ENCODE measurements around the gene LAMA5. TPM values are rescaled to one million over a fixed set of nuclear protein-coding genes. Genes with fewer than 3 reads are reported as not detected.

The LAMA5 gene
- total and polyA plus RNA-seq, 2 experiments from 2014 or later = 201 to 298 TPM

DNA sequence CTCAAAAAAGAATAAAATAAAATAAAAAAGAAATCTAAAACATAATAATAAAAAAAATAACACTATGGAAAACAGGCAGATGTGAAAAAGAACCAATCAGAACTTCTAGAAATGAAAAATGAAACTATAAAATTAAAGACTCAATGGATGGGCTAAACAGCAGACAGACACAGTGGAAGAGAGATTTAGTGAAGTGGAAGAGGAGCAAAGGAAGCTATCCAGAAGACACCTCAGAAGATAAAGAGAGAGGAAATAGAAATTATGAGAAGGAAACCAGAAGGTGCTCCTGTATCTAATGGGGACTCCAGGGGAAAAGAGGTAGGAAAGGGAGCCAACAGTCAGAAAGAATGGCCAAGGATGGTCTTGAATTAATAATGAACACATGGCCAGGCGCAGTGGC lies 18.5 kb downstream of the LAMA5 start:
- H3K4me1 ChIP-seq (ENCODE audit: insufficient read depth) = no peaks in the 10 kb centered on the region
- no peak overlapping the region for H3K27ac ChIP-seq (ENCODE audit: low read depth)
- peaks cover 67% of the 10 kb centered on the region for H3K36me3 Mint-ChIP-seq (ENCODE audit: low read depth)
- no peaks in the 10 kb centered on the region; the same call in 1 of the 2 replicates for H4K20me1 ChIP-seq (replicated peaks; ENCODE audit: insufficient read depth)
- H3K36me3 ChIP-seq (ENCODE audit: insufficient read depth) = peaks cover 22% of the 10 kb centered on the region
- no peak for TF ChIP-seq POLR2AphosphoS5 (IDR thresholded peaks at IDR 0.05; ENCODE audit: low read depth)
- no peaks in the 10 kb centered on the region for H3K27me3 ChIP-seq (ENCODE audit: insufficient read depth)
- no peak overlapping the region for H3K4me3 Mint-ChIP-seq
- no peak overlapping the region for H3K4me2 ChIP-seq
- peaks cover 15% of the 10 kb centered on the region for H3K27me3 Mint-ChIP-seq (ENCODE audit: insufficient read depth, low read depth, poor library complexity)
- peaks cover 5% of the 10 kb centered on the region; the same call in 1 of the 2 replicates for H3K79me2 ChIP-seq (replicated peaks; ENCODE audit: insufficient read depth)
- no peak for ATAC-seq
- no peak overlapping the region for H3K4me3 ChIP-seq
- peaks cover 5% of the 10 kb centered on the region; the same call in 2 of the 3 replicates for H3K4me1 Mint-ChIP-seq
- DNase-seq (ENCODE audit: low spot score) = no peak
- no peak overlapping the region for H2AFZ ChIP-seq
- H3F3A ChIP-seq (replicated peaks; ENCODE audit: low read depth) = peaks cover 24% of the 10 kb centered on the region
- H3K9me3 Mint-ChIP-seq = peaks cover 24% of the 10 kb centered on the region
- H3K9me2 ChIP-seq (ENCODE audit: insufficient read depth) = no peaks in the 10 kb centered on the region
- no peak overlapping the region for H3K27ac Mint-ChIP-seq

DNA sequence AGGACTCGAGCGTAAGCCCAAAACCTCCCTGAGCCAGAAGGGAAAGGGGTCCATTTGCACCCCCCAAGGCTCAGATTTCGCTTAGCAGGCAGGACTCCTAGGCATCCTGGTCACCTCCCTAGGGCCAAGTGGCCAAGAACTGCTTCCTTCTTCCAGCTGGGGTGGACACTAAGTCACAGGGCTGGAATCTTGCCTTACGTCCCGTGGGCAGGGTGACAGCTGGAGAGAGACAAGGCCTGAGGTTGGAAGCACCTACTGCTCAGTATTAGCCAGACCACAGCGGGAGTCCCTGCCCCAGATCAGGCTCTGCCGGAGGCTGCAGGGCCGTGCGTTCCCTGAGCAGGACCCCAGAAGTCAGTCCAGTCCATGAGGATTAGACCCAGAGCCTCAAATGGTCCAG lies 19.7 kb downstream of the LAMA5 start:
- Histone ChIP-seq H3K36me3 (ENCODE audit: insufficient read depth) (peaks cover 31% of the 10 kb centered on the region), H3K79me2 (replicated peaks; ENCODE audit: insufficient read depth) (peaks cover 5% of the 10 kb centered on the region; the same call in 1 of the 2 replicates), H3K9me2 (ENCODE audit: insufficient read depth) (no peaks in the 10 kb centered on the region), H3K27me3 (ENCODE audit: insufficient read depth) (no peaks in the 10 kb centered on the region), H3K27ac (ENCODE audit: low read depth) (no peak overlapping the region), H3K4me3 (no peak overlapping the region), H3K4me1 (ENCODE audit: insufficient read depth) (no peaks in the 10 kb centered on the region), H4K20me1 (replicated peaks; ENCODE audit: insufficient read depth) (no peaks in the 10 kb centered on the region; the same call in 1 of the 2 replicates), H2AFZ (no peak overlapping the region), H3F3A (replicated peaks; ENCODE audit: low read depth) (peaks cover 30% of the 10 kb centered on the region), H3K4me2 (no peak overlapping the region)
- H3K9me3 Mint-ChIP-seq = peaks cover 24% of the 10 kb centered on the region
- H3K4me3 Mint-ChIP-seq = no peak overlapping the region
- TF ChIP-seq, protein P1, sequence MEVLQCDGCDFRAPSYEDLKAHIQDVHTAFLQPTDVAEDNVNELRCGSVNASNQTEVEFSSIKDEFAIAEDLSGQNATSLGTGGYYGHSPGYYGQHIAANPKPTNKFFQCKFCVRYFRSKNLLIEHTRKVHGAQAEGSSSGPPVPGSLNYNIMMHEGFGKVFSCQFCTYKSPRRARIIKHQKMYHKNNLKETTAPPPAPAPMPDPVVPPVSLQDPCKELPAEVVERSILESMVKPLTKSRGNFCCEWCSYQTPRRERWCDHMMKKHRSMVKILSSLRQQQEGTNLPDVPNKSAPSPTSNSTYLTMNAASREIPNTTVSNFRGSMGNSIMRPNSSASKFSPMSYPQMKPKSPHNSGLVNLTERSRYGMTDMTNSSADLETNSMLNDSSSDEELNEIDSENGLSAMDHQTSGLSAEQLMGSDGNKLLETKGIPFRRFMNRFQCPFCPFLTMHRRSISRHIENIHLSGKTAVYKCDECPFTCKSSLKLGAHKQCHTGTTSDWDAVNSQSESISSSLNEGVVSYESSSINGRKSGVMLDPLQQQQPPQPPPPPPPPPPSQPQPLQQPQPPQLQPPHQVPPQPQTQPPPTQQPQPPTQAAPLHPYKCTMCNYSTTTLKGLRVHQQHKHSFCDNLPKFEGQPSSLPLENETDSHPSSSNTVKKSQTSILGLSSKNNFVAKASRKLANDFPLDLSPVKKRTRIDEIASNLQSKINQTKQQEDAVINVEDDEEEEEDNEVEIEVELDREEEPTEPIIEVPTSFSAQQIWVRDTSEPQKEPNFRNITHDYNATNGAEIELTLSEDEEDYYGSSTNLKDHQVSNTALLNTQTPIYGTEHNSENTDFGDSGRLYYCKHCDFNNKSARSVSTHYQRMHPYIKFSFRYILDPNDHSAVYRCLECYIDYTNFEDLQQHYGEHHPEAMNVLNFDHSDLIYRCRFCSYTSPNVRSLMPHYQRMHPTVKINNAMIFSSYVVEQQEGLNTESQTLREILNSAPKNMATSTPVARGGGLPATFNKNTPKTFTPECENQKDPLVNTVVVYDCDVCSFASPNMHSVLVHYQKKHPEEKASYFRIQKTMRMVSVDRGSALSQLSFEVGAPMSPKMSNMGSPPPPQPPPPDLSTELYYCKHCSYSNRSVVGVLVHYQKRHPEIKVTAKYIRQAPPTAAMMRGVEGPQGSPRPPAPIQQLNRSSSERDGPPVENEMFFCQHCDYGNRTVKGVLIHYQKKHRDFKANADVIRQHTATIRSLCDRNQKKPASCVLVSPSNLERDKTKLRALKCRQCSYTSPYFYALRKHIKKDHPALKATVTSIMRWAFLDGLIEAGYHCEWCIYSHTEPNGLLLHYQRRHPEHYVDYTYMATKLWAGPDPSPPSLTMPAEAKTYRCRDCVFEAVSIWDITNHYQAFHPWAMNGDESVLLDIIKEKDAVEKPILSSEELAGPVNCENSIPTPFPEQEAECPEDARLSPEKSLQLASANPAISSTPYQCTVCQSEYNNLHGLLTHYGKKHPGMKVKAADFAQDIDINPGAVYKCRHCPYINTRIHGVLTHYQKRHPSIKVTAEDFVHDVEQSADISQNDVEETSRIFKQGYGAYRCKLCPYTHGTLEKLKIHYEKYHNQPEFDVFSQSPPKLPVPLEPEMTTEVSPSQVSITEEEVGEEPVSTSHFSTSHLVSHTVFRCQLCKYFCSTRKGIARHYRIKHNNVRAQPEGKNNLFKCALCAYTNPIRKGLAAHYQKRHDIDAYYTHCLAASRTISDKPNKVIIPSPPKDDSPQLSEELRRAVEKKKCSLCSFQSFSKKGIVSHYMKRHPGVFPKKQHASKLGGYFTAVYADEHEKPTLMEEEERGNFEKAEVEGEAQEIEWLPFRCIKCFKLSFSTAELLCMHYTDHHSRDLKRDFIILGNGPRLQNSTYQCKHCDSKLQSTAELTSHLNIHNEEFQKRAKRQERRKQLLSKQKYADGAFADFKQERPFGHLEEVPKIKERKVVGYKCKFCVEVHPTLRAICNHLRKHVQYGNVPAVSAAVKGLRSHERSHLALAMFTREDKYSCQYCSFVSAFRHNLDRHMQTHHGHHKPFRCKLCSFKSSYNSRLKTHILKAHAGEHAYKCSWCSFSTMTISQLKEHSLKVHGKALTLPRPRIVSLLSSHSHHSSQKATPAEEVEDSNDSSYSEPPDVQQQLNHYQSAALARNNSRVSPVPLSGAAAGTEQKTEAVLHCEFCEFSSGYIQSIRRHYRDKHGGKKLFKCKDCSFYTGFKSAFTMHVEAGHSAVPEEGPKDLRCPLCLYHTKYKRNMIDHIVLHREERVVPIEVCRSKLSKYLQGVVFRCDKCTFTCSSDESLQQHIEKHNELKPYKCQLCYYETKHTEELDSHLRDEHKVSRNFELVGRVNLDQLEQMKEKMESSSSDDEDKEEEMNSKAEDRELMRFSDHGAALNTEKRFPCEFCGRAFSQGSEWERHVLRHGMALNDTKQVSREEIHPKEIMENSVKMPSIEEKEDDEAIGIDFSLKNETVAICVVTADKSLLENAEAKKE (CRISPR knock-in tag; IDR thresholded peaks at IDR 0.05) = no peak
- TF ChIP-seq, protein P2, sequence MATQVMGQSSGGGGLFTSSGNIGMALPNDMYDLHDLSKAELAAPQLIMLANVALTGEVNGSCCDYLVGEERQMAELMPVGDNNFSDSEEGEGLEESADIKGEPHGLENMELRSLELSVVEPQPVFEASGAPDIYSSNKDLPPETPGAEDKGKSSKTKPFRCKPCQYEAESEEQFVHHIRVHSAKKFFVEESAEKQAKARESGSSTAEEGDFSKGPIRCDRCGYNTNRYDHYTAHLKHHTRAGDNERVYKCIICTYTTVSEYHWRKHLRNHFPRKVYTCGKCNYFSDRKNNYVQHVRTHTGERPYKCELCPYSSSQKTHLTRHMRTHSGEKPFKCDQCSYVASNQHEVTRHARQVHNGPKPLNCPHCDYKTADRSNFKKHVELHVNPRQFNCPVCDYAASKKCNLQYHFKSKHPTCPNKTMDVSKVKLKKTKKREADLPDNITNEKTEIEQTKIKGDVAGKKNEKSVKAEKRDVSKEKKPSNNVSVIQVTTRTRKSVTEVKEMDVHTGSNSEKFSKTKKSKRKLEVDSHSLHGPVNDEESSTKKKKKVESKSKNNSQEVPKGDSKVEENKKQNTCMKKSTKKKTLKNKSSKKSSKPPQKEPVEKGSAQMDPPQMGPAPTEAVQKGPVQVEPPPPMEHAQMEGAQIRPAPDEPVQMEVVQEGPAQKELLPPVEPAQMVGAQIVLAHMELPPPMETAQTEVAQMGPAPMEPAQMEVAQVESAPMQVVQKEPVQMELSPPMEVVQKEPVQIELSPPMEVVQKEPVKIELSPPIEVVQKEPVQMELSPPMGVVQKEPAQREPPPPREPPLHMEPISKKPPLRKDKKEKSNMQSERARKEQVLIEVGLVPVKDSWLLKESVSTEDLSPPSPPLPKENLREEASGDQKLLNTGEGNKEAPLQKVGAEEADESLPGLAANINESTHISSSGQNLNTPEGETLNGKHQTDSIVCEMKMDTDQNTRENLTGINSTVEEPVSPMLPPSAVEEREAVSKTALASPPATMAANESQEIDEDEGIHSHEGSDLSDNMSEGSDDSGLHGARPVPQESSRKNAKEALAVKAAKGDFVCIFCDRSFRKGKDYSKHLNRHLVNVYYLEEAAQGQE (IDR thresholded peaks at IDR 0.05; ENCODE audit: unreplicated experiment) = no peak
- no peak for TF ChIP-seq EZH2phosphoT487 (IDR thresholded peaks at IDR 0.05; ENCODE audit: unreplicated experiment)
- DNase-seq (ENCODE audit: low spot score) = no peak
- ATAC-seq = no peak
- H3K27ac Mint-ChIP-seq = no peak overlapping the region
- H3K4me1 Mint-ChIP-seq = peaks cover 5% of the 10 kb centered on the region; the same call in 2 of the 3 replicates
- H3K36me3 Mint-ChIP-seq (ENCODE audit: low read depth) = peaks cover 76% of the 10 kb centered on the region
- H3K27me3 Mint-ChIP-seq (ENCODE audit: insufficient read depth, low read depth, poor library complexity) = peaks cover 15% of the 10 kb centered on the region

Data from GM23338 (cell line).